GM12891 (cell line): Measurements from ENCODE around the gene DCAF4L1.

Experiments
- PAX5 ChIP-seq: IDR thresholded peaks from 2 replicates; pipeline ENCODE4 v1.6.1; 2011; ENCODE audit warnings: low read length, moderate library complexity, mild to moderate bottlenecking; ENCODE audit not compliant: insufficient read depth, severe bottlenecking
- POLR2A ChIP-seq: IDR thresholded peaks from 2 replicates; pipeline ENCODE4 v1.6.1; 2011; ENCODE audit warnings: low read depth, low read length, control low read depth
- POLR2AphosphoS5 ChIP-seq: IDR thresholded peaks from 2 replicates; pipeline ENCODE4 v1.6.1; 2011; ENCODE audit warnings: low read depth, low read length, control low read depth
- POU2F2 ChIP-seq: IDR thresholded peaks from 2 replicates; pipeline ENCODE4 v1.6.1; 2011; ENCODE audit warnings: low read depth, mild to moderate bottlenecking, control low read depth, low read length, moderate library complexity
- SPI1 ChIP-seq: IDR thresholded peaks from 2 replicates; pipeline ENCODE4 v1.6.1; 2011; ENCODE audit warnings: low read depth, low read length, control low read depth
- TAF1 ChIP-seq: IDR thresholded peaks from 2 replicates; pipeline ENCODE4 v1.6.1; 2011; ENCODE audit warnings: low read depth, low read length, control low read depth

- TF ChIP-seq POLR2A (no peak), POLR2AphosphoS5 (no peak), SPI1 (no peak), TAF1 (no peak), PAX5 (no peak), POU2F2 (no peak)
These were observed 45.9 kb upstream of the DCAF4L1 start for GRCh38 chr4:41935652-41936021.
